Upper lobe of left lung (tissue), 4 donors: ENCODE results near the gene CCSER2.

Experiments used
- CTCF ChIP-seq, 6 experiments: fragments of 450-650 bp in 4 of 6; fragments of 200-600 bp in 2 of 6; sonication (generic) in 2 of 6; IDR thresholded peaks; one replicate each; pipeline ENCODE4 v1.5.1; 2016 to 2019; ENCODE audit warnings: antibody characterized with exemption in 6 of 6
- EP300 ChIP-seq, 4 donors: sonication (generic); formaldehyde crosslinking; IDR thresholded peaks; one replicate each; pipeline ENCODE4 v1.5.1; 2017; ENCODE audit warnings: antibody characterized with exemption in 4 of 4, control low read depth in 2 of 4
- POLR2A ChIP-seq, 4 donors: fragments of 450-650 bp; IDR thresholded peaks; one replicate each; pipeline ENCODE4 v1.5.1; 2016 to 2017; ENCODE audit warnings: antibody characterized with exemption in 4 of 4, mild to moderate bottlenecking in 2 of 4
- POLR2AphosphoS5 ChIP-seq, 2 donors: sonication (generic); formaldehyde crosslinking; IDR thresholded peaks; one replicate each; pipeline ENCODE4 v1.5.1; 2017; ENCODE audit warnings: antibody characterized with exemption in 2 of 2

GRCh38 chr10:84293171-84293570, 35.2 kb upstream of the CCSER2 start:
- TF ChIP-seq POLR2A (IDR thresholded peaks at IDR 0.05) (no peak), CTCF (IDR thresholded peaks at IDR 0.05) (no peak), POLR2AphosphoS5 (IDR thresholded peaks at IDR 0.05) (no peak), EP300 (IDR thresholded peaks at IDR 0.05) (no peak)
